Jurkat, Clone E6-1 (cell line): ENCODE results near the gene PHF2.

Experiments
- DNase-seq: peaks from one replicate; pipeline ENCODE4 v3.0.0-alpha.2; 2011; ENCODE audit warnings: low read depth, low spot score
- H3K4me3 ChIP-seq: 2 replicates; pipeline ENCODE4 v1.5.1; 2011; ENCODE audit warnings: mild to moderate bottlenecking, low read length, control low read depth, moderate library complexity

PHF2 gene

GRCh38 chr9:93644397-93645088 lies 68.2 kb downstream of the PHF2 start:
- DNase-seq: no peak
- H3K4me3 ChIP-seq: no peak overlapping the region

GRCh38 chr9:93645149-93645889 lies 68.9 kb downstream of the PHF2 start:
- no peak for DNase-seq

GRCh38 chr9:93645921-93646639 lies 69.7 kb downstream of the PHF2 start:
- no peak overlapping the region for H3K4me3 ChIP-seq
- DNase-seq: no peak

More at GRCh38 chr9:93645149-93645889, 68.9 kb downstream of the PHF2 start:
- no peak overlapping the region for H3K4me3 ChIP-seq

- DNase-seq: no peak
- no peak overlapping the region for H3K4me3 ChIP-seq
Observed at GRCh38 chr9:93646640-93647178, 70.3 kb downstream of the PHF2 start.

GRCh38 chr9:93648181-93648580 lies 71.8 kb downstream of the PHF2 start:
- H3K4me3 ChIP-seq: no peak overlapping the region
- DNase-seq: no peak

GRCh38 chr9:93648836-93649235 lies 72.5 kb downstream of the PHF2 start:
- no peak overlapping the region for H3K4me3 ChIP-seq
- no peak for DNase-seq

GRCh38 chr9:93649610-93650261 lies 73.4 kb downstream of the PHF2 start:
- no peak overlapping the region for H3K4me3 ChIP-seq
- DNase-seq: no peak

GRCh38 chr9:93650448-93650847 lies 74.1 kb downstream of the PHF2 start:
- no peak overlapping the region for H3K4me3 ChIP-seq
- DNase-seq: no peak

- no peak overlapping the region for H3K4me3 ChIP-seq
- DNase-seq: no peak
Observed at GRCh38 chr9:93651521-93651950, 75.2 kb downstream of the PHF2 start.

- H3K4me3 ChIP-seq: no peak overlapping the region
- no peak for DNase-seq
Observed at GRCh38 chr9:93652604-93653592, 76.5 kb downstream of the PHF2 start.

GRCh38 chr9:93653760-93654159 lies 77.4 kb downstream of the PHF2 start:
- no peak overlapping the region for H3K4me3 ChIP-seq
- no peak for DNase-seq

- DNase-seq: no peak
Observed at GRCh38 chr9:93654351-93654961, 78.1 kb downstream of the PHF2 start.

GRCh38 chr9:93655621-93656425 lies 79.4 kb downstream of the PHF2 start:
- H3K4me3 ChIP-seq: no peak overlapping the region

More at GRCh38 chr9:93654351-93654961, 78.1 kb downstream of the PHF2 start:
- no peak overlapping the region for H3K4me3 ChIP-seq

GRCh38 chr9:93656426-93657239 lies 80.2 kb downstream of the PHF2 start:
- DNase-seq: no peak
- no peak overlapping the region for H3K4me3 ChIP-seq

More at GRCh38 chr9:93655621-93656425, 79.4 kb downstream of the PHF2 start:
- DNase-seq: no peak

- H3K4me3 ChIP-seq: no peak overlapping the region
- no peak for DNase-seq
Observed at GRCh38 chr9:93657331-93658111, 81.1 kb downstream of the PHF2 start.
